GM20431 (cell line): ENCODE results near the gene TSPAN5.

Experiments used
- in situ Hi-C: fragments of 300-500 bp; cut with MseI, MboI; formaldehyde crosslinking; loops from one replicate; pipeline ENCODE4 v1.15.0; 2020; ENCODE audit warnings: low sequenced_read_pairs; ENCODE audit not compliant: unreplicated experiment

TSPAN5 gene

GRCh38 chr4:98674404-98675173, 16.2 kb upstream of the TSPAN5 start:
- in situ Hi-C loops, result no loop called here

DNA sequence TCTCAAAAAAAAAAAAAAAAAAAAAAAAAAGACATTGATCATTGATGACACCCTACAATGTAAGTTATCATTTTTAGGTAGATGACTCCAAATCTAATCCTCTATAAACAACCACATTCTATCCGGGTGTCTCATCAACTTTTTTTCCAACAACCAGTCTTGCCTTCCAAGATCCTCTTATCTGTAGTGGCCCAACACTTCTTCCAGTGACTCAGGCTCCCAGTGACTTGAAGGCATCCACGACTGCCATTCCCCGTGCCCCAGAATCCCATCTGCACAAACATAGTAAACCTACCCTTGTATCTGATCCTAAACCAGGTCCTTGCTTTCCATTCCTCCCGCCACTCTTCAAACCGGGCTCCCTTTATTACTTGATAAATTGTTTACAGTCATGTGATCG, 15.6 kb upstream of the TSPAN5 start:
- in situ Hi-C loops, result no loop called here

DNA sequence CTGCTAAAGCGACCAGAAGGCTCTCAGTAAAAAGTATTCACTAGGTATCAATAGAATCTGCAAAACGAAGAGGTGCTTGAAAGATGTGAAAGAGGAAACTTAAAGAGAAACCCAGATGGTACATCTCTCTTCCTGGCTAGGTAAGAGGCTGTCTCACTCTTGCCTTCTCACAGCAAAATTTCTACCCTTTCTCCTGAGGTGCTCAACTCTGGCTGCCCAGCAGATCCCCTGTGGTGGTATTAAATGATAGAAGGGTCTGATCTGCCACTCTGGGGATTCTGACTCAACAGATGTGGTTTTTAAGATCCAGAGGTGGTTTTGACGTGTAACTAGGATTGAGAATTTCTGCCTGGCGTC, 14.9 kb upstream of the TSPAN5 start:
- in situ Hi-C loops, result no loop called here

GRCh38 chr4:98672583-98673287, 14.3 kb upstream of the TSPAN5 start:
- in situ Hi-C loops, result no loop called here

GRCh38 chr4:98671131-98671530, 12.7 kb upstream of the TSPAN5 start:
- in situ Hi-C loops, result no loop called here

- in situ Hi-C loops, result no loop called here
Measured at GRCh38 chr4:98670186-98670585, 11.8 kb upstream of the TSPAN5 start.

GRCh38 chr4:98669577-98669976, 11.2 kb upstream of the TSPAN5 start:
- in situ Hi-C loops, result no loop called here

- in situ Hi-C loops, result no loop called here
Measured at GRCh38 chr4:98664959-98665358, 6.5 kb upstream of the TSPAN5 start.

- in situ Hi-C loops, result no loop called here
Measured at GRCh38 chr4:98663226-98664006, 5.0 kb upstream of the TSPAN5 start.

GRCh38 chr4:98662626-98663225, 4.3 kb upstream of the TSPAN5 start:
- in situ Hi-C loops, result no loop called here

DNA sequence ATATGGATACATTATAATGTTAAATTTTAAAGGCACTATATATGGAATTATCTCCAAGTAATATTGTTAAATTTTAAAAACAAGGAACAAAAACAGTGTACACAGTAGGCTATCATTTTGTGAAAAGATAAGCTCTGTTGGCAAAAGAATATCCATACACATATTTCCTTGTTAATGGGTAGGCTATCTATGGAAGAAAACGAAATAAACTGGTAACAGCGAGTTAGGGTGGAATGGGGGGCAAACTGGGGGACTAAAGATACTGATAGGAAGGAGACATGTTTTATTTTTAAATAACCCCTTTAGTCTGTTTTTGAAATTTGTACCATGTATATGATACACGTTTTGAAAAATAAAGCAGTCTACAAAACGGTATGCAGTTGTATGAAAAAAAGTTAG, 3.6 kb upstream of the TSPAN5 start:
- in situ Hi-C loops, result no loop called here

DNA sequence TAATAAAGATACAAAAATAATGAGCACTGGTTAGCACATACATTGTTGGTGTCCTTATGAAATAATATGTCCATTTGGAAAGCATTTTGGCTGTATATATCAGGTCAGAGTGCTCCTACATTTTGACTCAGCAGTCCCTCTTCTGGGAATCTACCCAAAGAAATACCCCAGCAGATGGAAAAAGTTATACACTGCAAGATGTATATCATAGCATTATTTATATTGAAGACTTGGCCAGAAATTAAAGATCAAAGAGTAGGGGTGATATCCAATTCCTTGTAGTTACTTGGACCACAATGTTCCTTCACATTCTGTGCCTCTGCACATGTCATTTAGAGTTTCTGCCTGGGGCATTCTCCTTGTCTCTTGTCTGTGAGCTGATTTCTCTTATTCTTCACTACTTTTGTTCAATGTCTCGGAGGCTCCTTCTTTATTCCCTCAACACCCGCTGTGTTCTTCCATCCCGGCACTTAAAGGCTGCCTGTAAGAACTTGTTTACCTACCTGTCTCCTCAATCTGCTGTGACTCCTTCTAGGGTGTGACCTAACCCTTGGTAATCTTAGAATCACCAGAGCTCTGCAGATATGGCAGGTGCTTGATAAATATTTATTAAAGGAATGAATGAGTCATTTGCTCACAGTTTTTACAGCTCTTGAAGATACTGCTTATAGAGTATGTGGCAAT, 3.1 kb upstream of the TSPAN5 start:
- in situ Hi-C loops, result no loop called here

DNA sequence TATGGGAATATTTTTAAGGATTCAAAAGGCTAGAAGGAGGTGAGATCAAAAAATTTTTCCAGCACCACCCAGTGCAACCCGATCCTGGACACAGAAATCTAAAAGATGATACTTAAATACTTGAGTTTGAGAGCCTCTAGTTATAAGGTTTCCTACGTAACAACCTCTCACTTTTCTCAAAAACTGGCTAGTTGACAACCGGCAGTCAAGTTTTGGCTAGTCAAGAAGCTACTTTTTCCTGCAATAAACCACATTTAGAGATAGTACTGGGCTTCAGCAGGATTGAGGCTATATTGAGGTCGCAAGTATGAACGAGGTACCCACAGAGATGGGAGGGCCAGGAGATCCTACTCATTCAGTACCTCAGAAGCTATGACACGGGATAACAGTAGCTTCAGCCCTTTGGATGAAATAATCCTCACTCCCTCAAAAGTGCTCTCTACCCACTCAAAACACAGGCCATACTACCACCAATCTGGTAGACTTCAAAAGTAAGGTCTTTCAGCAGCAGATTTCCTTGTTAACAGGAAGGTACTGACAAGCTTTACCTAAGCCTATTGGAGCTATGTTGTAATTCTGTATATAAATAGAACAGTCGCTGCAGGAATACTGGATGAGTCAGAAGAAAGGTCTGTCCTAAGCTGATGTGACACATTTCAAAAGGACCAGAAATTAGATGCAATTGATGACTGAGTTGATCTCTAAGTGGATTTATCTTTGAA, 1.5 kb upstream of the TSPAN5 start:
- in situ Hi-C loops, result no loop called here

DNA sequence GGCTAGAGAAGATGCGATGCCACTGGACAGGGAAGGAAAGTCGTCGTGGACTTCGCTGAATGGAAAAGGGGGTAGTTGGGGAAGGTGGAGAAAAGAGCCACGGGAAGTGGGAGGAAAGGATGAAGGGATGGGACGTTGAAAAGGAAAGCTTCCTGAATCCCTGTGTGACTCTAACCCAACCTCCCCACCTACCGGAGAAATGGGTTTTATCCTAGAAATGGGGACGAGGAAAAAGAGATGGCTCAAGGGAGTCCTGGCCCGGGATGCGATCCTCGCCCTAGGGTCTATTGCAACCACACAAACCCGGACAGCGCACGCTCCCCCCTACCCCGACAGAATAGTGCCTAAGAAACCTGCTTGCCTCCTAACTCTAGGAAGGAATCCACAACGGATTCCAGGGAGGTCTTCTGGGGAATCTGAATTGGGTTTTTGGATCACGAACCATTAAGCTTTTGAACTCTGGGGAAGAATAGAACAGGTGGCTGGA, 738 bp upstream of the TSPAN5 start:
- in situ Hi-C loops, result no loop called here

DNA sequence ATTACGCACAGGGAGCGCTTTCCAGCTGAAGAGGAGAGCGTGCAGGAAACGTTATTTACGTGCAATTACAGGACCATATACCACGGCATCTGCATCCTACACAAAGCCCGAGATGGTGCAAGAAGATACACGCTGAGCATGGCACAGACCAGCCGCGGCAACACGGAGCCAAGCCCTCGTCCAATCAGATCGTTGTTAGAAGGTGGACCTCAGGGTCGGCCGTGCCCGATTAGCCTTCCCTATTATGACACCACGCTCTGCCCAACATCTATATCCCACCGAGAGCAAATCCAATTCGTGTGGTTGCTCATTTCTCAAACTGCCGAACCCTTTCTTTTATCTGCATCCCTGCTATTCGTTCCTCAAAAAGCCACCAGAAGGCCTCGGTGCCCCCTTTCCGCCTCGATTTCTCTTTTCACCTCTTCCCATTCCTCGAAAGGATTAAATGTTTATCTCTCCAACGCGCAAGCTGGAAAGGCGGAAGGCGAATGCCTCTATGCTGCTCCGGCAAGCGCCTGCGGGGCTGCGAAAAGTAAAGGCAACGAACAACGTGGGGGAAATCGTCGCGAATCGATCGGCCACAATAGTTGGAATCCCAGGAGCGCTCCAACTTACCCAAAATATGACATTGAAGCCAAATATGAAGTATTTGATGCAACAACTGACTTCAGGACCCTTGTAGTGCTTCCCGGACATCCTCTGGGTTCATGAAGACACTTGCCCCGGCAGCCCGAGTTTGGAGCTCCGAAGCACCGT, 702 bp downstream of the TSPAN5 start:
- in situ Hi-C loops, result no loop called here

DNA sequence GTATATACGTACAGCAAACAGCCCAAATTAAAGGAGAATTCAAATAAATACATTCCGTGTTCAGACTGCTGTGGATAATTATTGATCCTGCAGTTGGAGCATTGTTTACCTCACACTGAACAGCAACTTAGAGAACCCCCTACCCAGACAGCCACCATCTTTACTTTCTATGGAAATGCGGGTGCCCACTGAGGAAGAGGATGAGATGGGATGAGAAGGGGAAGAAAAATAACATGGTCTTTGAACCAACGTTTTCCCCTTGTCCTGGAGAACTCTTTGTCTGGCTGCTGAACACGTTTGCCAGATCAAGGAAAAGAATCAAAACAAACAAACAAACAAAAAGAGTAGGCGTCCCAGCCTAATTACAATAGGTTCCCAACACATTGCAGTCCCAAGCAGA, 1.5 kb downstream of the TSPAN5 start:
- in situ Hi-C loops, result no loop called here

DNA sequence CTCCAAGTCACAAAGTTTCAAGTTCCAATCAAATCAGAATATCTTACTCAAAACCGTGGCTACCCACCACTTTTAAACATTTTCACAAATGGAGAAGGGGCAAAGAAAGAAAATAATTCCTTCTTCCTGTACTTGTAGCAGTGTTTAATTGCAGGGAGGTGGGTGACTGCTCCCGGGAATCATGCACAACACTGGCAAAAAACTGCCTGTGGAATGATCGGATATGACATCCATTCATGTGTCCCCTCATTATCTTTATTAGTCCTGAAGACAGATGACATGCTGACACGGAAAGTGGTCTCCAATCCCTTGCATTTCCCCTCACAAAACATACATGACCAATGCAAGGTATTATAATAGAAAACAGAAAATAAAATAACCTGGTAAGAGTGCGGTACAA, 2.0 kb downstream of the TSPAN5 start:
- in situ Hi-C loops, result no loop called here
